HTERT RPE-1 (cell line): Measurements from ENCODE around the gene MEGF6.
"Not testable (repeated sequence)": the region's sequence is repeated elsewhere in the genome, so short reads cannot be mapped to it uniquely, and the experiment has no call there.

ENCODE experiments used
- in situ Hi-C: fragments of 300-500 bp; cut with MboI; formaldehyde crosslinking; loops from 4 replicates; pipeline ENCODE4 v1.14.3; 2020; ENCODE audit warnings: low sequenced_read_pairs

The MEGF6 gene

DNA sequence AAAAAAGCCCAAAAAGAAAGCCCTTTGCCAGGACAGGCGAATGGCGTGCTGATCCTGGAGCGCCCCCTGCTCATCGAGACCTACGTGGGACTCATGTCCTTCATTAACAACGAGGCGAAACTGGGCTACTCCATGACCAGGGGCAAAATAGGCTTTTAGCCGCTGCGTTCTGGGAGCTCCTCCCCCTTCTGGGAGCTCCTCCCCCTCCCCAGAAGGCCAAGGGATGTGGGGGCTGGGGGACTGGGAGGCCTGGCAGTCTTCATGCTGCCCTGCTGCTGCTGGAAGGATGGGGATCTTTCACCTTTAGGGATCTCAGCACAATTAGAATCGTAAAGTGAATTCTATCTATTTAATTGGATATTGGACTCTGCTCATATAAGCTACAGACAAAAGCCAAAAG is 17.1 kb upstream of the MEGF6 start:
- in situ Hi-C loops = no loop called here

DNA sequence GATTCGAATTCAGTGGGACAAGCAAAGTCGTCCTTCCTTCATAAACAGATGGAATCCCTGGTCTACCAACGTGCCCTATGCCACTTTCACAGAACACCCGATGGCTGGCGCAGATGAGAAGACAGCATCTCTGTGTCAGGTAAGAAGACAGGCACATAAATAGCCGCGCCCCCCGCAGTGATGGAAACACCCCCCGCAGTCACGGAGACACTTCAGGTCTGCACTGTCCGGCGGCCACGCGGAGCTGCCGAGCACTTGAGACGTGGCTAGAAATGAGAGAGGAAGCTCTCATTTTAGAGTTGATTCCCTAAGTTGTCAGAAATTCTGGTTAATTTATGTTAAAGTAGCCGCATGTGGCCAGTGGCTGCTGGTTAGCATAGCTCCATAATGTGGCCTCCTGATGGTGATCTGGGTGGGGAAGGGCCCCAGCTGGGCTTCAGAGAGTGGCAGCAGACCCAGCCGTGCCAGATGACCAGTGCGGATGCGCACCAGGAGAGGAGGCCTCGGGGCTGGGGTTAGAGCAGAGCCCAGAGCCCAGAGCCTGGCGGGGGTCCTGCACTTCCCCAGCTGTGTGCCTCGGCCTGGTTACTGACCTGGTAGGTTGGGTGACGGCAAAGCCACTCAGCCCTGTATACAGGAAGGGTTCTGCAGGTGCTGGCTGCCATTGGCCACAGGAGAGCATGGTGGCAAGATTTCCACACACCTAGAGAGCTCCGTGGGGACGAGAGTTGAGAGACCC is 16.4 kb upstream of the MEGF6 start:
- in situ Hi-C loops = no loop called here

DNA sequence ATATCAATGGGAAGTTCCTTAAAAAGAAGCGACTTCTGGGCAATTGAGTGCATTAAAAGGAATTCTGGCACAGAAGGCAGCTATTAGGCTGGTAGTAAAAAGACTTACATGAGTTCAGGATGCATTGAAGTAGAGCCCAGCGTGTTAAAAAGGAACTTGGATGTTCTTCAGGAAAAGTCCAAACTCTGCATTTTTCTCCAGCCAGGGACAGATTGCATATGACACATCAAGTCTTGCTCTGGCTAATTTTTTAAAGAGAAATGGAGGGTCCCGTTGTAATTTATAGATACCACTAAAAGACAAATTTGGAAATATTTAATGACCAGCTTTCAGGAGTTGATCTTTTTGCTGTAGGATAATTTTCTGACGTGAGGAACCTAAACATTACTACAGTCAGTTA is 14.7 kb upstream of the MEGF6 start:
- in situ Hi-C loops = no loop called here

DNA sequence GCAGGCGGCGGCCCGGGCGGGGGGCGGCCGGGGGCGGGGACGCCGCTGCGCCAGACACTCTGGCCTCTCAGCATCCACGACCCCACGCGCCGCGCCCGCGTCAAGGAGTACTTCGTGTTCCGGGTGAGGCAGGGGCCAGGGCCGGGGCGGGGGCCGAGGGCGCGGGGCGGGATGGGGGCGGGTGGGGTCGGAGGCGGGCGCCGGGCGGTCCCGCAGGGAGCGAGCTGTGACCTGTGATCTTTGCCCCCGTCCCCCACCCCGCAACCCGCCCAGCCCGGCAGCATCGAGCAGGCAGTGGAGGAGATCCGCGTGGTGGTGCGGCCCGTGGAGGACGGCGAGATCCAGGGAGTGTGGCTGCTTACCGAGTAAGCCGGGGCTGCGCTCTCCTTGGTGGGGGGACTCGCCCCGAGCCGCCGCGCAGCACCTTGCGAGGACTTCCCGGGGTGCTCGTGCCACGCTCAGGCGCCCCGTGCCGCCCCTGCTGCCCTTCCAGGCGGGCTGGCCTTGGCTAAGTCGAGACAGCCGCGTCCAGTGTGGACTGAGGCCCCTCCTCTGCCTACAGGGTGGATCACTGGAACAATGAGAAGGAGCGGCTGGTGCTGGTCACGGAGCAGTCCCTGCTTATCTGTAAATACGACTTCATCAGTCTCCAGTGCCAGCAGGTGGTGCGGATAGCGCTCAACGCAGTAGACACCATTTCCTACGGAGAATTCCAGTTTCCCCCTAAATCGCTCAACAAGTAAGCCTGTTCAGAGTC is 14.0 kb upstream of the MEGF6 start:
- in situ Hi-C loops = no loop called here

DNA sequence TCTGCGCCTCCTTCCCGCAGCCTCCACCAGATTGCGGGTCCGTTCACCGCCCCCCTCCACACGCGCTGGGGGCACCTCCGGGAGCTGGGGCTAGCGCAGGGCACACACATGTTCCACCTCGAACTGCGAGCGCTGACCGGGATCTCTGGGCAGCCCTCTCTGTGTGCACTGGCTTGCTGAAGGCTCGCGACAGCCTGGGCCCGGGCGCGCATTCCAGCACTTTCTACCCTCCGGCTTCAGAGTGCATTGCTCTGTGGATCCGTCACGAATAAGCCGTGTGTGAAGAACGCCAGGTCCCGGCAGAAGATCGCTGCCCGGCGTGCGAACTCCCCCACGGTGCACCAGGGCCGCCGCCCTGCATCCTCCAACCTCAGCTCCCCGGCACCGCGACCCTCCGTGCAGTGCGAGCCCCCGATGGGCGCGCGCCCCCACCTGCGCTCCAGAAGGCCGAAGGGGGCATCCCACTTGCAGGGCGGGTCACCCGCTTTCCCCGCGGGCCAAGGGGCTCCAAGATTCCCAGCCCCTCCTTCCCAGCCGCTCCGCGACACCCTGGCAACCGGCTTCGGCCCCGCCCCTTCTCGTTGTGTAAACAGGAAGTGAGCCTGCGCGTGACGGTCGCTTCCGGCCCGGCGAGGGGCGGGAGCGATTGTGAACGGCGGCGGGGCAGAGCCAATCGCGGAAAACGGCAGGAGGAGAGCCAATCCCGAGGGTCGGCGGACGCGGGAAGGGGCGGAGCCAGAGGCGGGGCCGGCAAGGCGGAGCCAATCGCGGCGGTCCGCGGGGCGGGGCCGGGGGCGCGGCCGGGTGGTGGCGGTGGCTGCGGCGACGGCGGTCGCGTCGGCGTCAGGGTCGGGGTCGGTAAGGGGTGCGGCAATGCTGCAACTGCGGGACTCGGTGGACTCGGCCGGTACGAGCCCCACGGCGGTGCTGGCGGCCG is 13.2 kb upstream of the MEGF6 start, which contains the start of gene TPRG1L:
Gene TPRG1L (plus strand): TSS at position 816 of the 937 bp plus-strand sequence. CDS start 58 bp downstream, at position 874.
- in situ Hi-C loops = no loop called here

DNA sequence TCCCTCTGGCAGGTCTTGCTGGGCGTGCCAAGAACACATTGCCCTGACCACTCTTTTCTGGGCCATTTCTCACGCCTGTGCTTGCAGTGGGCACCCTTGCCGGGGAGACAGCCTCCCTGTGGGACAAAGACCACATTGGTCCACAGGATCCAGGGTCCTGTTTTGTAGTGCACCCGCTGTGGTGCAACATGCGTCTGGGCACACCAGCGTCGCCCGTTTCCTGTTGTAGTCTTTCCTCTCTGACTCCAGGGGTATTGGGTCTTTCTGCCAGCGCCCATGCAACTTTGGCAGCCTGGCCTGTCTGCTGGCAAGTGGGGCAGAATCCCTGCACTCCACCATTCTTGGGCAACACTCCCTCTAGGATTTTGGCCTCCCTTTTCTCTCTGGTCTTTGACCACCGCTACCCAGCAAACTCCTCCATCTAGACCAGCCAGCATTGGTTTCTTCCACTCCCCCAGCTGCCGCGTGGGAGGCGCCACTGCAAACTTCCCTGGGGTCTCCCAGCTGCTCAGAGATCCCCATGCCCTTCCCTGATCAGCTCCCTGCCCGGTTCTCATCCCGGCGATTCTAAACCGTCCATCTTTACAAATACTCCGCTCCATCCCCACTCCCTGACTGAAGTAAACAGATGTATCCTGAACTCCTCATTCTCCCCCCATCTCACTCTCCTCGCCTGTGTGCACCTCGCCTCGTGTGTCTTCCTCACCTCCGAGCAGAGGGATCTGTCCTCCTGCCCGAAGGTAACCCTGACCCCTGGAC is 12.3 kb upstream of the MEGF6 start:
- in situ Hi-C loops = no loop called here

DNA sequence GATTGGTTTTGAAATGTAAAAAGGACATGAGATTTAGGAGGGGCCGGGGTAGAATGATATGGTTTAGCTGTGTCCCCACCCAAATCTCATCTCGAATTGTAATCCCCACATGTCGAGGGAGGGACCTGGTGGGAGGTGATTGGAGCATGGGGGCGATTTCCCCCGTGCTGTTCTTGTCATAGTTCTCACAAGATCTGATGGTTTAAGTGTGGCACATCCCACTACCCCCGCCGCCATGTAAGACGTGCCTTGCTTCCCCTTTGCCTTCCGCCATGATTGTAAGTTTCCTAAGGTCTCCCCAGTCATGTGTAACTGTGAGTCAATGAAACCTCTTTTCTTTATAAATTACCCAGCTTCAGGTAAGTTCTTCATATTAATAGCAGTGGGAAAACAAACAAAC is 10.8 kb upstream of the MEGF6 start:
- in situ Hi-C loops = not testable (repeated sequence)

DNA sequence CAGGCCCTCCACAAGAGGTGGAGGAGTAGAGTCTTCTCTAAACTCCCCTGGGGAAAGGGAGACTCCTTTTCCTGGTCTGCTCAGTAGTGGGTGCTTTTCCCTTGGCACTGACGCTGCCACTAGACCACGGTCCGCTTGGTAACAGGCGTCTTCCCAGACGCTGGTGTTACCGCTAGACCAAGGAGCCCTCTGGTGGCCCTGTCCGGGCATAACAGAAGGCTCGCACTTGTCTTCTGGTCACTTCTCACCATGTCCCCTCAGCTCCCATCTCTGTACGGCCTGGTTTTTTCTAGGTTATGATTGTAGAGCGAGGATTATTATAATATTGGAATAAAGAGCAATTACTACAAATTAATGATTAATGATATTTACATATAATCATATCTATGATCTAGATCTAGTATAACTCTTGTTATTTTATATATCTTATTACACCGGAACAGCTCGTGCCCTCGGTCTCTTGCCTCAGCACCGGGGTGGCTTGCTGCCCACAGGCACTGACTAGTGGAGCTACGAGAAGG is 9.9 kb upstream of the MEGF6 start:
- in situ Hi-C loops = not testable (repeated sequence)

DNA sequence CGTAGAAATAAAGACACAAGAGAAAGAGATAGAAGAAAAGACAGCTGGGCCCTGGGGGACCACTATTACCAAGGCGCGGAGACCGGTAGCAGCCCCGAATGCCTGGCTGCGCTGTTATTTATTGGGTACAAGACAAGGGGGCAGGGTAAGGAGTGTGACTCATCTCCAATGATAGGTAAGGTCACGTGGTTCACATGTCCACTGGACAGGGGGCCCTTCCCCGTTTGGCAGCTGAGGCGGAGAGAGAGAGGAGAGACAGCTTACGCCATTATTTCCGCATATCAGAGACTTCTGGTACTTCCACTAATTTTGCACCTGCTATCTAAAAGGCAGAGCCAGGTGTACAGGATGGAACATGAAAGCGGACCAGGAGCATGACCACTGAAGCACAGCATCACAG is 9.4 kb upstream of the MEGF6 start:
- in situ Hi-C loops = no loop called here

DNA sequence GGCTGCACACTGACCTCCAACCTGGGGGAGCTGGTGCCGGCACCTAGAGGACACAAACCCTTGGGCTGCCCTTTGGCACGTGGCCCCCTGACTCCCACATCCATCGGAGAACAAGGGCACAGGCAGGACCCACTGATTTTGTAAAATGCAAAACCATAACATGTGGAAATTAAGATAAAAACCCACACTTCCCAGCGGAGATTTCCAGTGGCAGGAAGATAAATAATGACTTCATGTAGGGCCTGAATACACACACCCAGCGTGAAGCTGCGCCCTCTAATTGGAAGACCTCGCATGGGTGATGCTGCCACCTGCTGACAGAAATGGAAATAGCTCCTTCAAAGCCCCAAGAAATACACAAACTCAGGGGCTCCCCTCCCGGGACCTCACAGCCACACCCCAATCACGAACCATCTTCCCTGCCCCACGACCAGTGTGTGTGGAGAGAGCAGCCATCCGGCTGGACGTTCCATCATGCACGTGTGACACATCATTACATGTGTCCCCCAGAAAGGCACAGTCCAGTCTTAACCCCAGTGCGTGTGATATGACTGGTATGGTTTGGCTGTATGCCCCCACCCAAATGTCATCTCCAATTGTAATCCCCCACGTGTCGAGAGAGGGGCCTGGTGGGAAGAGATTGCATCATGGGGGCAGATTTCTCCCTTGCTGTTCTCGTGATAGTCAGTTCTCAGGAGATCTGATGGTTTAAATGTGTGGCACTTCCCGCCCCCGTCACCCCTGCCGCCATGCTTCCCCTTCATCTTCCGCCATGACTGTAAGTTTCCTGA is 7.8 kb upstream of the MEGF6 start:
- in situ Hi-C loops = no loop called here

DNA sequence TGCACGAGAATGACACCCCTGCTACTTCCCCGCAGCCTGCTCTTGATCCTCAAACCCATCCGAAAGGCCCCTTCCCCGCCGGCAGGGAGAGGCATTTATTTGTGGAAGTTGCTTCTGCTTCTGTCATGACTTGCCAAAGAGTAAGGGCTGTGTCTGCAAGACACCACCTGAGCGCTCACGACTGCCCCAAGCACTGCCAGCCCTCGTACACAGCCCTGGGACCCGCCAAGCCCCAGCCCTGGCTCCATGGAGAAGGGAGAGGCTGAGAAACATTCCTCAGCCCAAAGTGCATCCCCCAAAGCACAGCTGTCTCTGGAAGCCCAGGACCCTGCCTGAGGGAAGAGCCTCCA is 7.2 kb upstream of the MEGF6 start:
- in situ Hi-C loops = no loop called here

DNA sequence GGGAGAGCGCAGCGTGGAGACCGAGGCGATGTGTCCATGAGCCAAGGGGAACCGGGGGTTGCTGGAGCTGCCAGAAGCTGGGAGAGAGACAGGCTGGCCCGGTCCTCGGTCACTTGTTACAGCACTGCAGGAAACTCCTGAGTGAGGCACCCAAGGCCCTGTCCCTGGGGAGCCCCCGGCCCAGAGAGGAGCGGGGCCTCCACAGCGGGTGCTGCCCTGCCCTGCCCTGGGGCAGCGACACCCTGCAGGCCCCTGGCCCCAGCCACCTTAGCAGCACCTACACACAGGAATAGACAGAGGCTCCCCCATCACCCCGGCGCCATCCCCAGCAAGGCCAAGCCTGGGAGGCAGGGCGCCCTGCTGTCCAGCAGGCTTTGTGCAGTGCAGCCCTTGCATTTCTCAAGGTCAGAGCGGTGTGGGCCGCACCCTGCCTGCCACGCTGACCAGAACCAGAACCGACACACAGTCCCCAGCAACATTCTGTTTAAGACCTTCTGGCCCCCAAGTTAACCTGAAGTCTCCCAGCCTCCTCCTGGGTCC is 6.6 kb upstream of the MEGF6 start:
- in situ Hi-C loops = no loop called here

DNA sequence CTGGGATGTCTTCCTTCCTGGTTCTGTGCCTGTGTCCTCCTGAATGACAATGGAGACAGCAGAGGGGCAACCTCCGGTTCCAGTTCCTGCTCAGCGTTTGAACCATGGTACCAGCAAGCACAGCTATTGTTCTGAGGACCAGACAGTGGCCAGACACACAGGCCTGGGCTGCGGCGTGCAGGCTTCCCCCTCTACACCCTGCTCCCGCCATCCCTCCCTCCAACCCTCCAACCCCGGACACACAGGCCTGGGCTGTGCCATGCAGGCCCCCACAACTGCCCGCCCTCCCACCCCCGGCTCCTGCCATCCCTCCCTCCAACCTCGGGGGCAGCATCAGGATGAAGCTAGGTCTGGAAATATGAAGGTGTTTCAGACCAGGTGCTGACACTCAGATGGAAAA is 5.6 kb upstream of the MEGF6 start:
- in situ Hi-C loops = no loop called here

DNA sequence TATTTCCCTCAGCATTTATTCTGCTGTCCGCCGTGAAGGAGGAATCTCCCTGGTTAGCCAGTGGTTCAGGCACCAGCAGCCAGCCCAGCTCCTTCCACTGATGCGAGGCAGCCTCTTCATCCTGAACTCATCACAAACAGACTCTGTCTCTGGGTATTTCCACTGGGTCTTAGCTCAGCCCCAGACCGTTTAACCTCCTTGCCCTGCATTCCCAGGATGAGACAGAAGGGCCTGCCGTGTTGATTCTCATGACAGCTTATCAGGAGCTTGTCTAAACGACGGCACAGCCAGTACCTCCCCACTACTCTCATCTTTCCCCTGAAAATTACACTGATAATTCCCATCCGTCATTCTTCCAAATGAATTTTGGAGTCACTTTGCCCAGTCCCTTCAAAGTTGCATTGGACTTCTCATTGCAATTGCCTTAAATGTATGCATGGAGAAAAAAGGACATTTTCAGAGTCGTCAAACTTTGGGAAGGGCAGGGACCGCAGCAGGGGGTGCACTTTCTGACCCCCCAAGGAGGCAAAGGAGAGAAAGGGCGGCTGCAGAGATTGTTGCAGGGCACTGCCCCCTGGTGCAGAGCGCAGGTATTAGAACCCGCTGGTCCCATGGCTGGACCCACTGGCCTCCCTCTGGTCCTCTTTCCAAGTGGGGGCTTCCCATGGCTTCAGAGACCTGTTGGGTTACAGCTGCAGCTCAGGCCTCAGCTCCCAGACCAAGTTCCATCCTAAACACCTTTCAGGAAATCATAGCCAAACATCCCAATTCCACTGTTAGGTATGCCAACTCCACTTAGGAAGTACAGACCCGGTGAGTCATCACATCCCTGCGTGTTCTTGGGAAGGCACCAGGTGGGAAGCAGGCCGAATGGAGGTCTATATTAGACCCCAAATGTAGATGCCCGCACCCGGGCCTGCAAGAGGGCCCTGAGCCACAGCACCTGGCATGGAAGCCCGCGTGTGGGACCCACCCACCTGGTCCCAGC is 3.7 kb upstream of the MEGF6 start:
- in situ Hi-C loops = no loop called here

DNA sequence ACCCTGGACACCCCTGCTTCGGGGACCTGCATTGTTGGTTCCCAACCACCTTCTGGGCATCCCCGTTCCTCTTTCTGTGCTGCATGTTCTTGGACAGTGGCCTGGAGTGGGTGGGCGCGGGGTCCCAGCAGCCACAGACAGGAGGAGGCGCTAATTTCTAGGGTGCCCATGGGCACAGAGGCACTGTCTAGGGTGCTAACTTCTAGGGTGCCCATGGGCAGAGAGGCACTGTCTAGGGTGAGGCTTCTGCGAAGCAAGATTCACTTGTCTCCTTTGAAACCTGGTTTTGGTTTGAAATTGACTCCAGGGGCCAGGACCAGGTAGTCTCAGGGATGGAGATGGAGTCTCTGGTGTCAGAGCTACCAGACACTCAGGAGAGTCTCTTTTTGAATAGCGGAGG is 815 bp upstream of the MEGF6 start:
- in situ Hi-C loops = no loop called here

DNA sequence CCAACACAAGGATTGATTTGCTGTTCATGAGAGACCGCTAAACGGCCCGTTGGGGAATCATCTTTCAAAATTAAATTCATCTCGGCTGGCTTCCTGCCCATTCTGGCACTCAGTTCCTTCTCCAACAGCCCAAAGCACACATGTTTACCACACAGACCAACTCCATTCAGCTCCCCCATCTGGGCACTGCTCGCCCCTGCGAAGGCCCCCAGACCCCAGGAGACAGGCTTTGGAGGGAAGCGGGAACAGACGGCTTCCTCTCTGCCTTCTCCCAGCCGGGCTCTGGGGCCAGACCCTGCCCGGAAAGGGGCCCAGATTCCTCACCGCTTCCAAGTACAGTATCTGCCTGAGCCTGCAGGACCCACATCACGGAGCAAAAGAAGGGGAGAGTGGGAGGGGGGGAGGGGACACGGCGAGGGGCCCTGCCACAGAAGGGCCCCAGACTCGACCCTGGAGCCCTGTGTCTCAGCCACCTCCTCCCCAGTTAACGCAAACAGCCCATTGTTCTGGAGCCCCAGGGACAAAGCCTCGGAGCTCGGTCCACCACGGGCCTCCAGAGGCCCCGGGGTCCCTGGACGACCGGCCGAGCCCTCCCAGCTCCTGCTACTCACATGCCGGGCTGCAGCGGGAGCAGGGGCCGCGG is 660 bp downstream of the MEGF6 start:
- in situ Hi-C loops = no loop called here

DNA sequence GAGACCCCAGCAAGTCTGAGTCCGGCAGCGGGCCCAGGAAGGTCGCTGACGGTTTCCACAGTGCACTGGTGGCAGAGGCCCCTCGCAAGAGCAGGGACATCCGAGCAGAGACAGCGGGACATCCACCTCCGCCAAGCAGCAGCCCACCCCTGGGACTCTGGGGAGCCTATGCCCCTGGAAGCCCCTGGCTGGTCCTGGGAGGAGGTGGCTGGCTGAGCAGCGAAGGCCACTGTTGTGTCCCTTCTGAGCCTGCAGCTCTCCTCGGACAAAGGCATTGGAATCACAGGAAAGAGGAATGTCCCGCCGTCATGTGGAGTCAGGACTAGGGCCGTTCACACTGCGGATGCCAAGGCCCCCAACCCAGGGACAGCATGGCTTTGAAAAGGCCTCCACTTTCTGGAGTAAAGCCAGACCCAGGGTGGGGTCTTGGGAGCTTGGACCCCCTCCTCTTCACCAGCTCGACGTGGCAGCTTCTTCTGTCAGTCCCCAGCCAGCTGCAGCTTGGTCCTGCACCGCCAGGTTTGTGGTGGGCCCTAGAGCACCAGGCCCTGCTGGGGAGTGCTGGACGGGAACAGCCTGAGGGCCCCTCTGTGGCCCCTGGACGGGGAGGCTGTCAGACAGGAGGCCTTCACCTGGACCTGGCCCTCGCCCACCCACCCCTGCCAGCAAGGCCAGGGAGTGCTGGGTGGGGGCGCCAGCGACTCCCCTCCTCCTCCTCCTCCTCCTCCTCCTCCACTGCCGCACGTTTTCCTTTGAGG is 1.4 kb downstream of the MEGF6 start:
- in situ Hi-C loops = no loop called here
